Central memory CD4-positive, alpha-beta T cell (primary cell): ENCODE results near the gene GNB1L.

Experiments used
- DNase-seq: peaks from one replicate; pipeline ENCODE4 v3.0.0; 2022

The GNB1L gene

DNA sequence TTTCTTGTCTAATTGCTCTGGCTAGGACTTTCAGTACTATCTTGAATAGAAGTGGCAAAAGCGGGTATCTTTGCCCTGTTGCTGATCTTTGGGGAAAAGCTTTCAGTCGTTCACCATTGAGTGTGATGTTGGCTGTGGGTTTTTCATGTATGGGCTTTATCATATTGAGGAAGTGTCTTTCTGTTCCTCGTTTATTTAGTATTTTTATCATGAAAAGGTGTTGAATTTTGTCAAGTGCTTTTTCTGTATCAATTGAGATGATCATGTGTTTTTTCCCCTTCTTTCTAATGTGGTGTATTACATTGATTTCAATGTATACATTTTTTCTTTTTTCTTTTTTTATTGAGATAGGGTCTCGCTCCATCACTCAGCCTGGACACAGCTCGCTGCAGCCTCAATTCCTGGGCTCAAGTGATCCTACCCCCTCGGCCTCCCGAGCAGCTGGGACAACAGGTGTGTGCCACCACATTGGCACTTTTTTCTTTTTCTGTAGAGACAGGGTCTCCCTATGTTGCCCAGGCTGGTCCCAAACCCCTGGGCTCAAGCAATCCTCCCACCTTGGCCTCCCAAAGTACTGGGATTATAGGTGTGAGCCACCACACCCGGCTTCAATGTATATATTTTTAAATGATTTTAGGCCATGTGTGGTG is 5.3 kb upstream of the GNB1L start:
- no peak for DNase-seq

DNA sequence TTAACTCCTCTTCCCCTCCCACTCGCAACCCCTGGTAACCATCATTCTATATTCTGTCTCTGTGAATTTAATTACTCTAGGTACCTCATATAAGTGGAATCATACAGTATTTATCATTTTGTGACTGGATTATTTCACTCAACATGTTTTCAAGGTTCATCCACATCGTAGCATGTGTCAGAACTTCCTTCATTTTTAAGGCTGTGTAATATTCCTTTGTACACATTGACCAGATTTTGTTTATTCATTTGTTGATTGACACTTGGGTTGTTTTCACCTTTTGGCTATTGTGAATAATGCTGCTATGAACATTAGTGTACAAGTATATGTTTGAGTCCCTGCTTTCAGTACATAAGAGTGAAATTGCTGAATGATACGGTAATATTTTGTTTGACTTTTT is 2.7 kb upstream of the GNB1L start:
- DNase-seq, result no peak

DNA sequence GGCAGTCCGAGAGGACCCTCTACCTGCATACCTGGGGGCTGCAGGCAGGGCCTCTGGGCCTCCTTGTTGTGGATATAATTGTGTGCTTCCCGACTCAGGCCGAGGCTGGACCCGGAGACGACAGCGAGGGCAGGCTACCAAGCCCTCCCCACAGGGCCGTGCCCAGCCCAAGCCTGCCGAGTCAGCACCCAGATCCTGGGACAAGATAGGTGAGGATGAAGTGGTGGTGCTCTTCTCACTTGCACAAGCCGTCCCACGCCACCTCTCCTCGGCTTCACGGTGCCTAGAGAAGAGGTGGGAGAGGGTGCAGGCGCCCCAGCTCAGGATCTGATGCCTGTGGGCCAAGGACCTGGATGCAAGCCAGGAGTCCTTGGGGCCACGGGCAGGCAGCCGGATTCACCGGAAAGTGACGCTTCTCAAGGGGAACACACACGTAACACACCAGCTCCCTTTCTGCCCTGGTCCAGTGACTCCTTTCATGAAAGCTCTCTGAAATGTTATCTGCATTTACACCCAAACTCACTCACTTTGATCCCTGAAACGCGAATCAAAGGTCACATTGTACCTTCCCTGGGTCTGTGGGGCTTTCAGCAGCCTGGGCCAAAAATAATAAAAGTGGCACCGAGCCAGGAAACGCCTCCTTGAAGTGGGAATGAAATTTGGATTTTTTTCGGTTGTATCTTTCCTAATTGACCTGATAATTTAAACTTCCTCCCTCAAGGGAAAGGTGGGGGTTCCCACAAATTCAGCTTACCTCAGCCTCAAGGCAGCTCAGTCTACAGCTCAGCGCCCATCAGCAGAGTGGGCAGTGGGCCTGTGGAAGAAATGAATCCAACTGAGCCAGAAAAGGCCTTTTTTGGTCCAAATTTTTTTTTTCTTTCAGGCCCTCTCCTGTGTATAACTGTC is 1.1 kb upstream of the GNB1L start:
- peak; percentile 37 for DNase-seq

DNA sequence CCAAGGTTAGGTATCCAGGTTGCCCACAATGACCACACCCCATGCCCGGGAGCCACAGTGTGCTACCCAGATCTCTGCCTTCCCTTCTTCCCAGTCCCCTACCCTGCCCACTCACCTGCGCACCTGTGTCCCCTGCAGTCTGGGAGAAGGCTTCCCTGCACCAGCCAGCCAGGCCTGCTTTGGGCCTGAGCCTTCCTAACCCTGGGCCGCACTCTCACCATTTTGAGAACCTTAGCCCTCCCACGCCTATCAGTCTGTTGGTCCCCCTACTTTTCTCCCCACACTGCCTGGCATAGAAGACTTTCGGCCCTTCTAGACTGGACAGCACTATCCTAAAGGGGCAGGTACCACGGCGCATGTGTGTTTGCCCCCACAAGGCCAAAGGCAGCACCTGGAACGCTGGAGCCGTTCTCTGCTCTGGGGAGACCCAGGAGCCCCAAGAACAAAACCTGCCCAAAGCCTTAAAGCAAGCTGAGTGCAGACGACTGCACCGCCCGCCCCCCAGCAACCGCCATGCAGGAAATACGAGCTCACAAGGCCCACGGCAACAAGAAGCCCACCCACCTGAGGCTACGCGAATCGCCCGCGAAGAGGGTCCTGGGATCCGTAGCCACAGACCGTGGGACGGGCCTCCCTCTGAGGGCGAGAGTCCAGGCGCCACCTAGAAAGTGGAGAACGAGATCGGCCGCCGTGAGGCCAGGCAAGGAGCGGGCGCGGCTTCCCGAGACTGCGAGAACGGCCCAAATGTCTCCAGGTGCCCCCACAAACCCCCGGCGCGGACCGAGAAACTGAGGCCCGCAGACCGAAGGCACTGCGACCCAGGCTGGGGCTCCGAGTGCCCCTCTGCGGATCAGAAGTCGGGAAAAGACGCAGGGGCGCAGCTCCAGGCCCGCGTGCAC is 546 bp downstream of the GNB1L start:
- peak; percentile 23 for DNase-seq

DNA sequence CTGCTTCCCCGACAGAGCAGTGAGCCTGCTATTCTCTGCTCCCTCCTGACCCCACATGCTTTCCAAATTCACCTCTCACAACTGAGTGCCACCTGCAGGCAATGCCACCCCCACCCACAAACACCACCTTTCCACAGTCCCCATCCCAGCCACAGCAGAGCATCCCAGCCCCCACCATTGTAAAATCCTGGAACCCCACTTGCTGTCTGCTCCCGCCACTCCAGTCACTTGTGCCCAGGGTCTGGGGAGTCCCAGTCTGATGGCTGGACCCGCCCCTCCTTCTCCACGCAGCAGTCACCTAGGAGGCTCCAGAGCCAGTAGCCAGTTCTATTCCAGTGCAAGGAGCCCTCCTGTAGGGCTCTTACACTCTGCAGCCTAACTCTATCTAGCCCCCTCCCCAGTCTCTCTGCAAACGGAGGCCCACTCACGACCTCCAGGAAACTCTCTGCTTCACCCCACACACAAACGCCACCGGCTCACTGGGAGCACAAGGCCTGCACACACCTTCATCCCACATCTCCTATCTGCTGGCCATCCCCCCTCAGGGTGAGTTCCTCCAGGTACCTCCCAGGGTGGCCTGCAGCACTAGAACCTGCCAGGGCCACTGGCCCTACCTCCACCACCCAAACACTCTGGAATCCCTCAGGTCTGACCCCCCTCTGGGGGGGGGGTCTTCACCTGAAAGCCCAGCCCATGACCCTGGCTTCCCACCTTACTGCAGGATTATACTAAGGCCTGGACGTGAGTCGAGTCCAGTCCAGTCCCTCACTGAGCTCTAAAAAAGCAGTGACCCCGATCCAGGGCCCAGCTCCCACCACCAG is 1.4 kb downstream of the GNB1L start:
- DNase-seq, result no peak

DNA sequence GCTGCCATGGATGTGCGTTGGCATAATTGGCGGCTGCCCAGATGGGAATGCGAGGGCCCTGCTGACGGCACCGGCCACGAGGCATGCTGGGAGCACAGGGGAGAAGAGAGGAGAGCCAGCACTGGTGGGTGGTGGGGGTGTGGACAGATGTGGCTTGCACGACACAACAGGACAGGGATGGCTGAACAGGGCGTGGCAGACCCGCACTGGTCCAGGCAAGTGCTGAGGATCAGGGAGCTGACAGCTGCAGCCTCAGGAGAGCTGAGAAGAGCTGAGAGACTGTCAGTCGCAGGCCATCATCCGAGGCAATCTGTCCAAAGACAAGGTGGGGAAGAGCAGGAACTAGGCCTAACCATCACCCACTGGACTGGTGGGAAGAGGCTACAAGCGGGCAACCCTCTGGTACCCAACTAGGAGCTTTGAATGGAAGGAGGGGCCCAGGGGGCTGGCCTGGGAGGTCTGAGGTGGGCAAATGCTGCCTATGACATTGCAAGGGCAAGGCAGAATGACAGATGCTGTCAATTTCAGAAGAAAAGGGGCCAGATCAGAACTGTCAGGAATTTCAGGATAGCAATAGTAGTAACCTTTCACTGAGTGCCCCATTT is 2.4 kb downstream of the GNB1L start:
- DNase-seq, result no peak

DNA sequence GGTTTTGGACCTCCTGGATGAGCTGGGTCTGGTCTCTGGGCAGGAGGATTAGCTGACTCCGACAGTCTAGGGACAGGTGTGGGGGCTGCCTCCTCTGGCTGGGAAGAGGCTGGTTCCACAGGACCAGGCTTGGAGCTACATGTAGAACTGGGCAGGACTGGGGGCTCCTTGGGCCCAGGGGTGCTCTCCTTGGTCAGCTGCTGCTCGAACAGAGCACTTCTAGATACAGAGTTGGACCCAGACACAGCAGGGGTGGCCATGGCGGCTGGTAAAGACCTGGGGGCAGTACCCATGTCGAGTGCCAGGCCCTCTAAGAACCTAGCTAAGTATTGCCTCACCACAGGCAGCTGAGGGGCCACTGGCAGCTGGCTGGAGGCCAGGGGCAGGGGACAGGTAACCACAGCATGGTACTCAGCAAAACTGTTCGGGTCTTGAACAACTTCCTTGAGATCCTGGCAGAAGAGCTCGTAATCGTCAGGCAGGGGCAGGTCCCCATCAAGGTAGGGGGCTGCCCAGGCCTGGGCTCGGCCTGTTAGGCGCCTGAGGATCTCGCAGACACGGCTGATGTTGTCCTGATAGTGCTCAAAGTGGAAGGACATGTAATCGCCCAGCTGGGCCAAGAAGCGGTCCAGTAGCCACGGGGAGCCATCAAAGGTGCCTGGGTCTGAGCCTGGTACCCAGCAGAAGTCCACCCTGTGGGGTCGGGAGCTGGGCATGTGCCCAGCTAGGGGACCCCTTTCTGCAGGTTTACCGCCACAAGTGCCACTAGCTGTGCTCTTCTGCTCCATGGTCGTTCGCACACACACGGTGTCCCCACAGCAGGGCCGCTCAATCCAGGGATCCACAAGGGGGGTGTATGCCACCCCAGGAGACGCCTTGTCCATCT is 3.1 kb downstream of the GNB1L start:
- DNase-seq, result no peak

DNA sequence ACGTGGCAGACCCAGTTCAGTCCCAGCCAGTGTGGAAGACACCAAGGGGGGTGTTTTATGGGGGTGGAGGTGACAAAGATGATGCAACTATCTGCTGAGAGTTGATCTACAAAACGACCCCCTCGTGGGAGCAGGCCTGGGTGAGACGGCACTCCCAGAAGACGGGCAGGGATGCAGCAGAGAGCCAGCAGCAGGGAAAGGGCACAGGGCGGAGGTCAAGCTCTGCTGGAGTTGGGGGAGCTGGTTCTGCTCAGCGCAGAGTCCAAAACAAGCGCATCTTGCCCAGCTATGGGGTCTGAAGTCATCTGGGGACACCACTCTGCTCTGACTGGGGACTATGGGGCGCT is 3.9 kb downstream of the GNB1L start:
- no peak for DNase-seq

DNA sequence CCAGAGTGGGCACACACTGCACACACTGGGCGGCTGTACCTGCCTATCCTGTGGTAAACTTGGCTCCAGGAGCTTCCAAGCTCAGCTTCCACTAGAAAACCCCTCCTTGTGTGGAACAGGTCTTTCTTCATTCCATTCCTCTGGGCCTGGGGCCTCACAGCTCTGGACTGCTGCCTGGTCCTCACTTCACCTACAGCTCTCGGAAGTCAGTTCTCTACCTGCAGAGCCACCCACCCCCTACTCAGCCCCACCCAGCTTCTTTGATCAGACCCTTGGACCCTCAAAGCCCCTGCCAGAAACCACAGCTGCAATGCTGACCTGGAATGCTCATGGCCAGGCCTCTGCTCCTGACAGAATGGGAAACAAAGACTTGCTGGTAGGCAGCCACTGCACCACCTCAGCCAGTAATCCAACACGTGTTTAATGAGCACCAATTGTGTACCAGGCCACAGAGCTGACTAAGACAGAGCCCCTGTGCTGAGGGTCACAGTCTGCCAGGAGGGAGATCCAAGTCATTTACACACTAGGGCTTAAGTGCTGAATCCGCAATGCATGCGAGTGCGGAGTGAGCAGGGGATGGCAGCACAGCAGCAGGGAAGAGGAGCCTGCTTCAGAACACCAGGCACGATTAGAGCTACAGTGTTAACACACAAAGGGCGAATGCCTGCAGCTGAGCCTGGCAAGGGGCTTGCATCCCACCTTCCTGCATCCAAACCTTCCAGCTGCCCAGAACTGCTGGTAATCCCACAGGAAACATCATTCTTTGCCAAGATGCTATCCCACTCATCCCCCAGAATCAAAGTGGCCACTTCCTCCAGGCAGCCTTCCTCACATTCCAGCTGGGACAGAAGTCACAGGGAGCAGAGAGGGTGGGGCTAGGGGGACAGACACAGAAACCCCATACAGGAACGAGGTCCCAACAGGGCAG is 4.6 kb downstream of the GNB1L start:
- no peak for DNase-seq

DNA sequence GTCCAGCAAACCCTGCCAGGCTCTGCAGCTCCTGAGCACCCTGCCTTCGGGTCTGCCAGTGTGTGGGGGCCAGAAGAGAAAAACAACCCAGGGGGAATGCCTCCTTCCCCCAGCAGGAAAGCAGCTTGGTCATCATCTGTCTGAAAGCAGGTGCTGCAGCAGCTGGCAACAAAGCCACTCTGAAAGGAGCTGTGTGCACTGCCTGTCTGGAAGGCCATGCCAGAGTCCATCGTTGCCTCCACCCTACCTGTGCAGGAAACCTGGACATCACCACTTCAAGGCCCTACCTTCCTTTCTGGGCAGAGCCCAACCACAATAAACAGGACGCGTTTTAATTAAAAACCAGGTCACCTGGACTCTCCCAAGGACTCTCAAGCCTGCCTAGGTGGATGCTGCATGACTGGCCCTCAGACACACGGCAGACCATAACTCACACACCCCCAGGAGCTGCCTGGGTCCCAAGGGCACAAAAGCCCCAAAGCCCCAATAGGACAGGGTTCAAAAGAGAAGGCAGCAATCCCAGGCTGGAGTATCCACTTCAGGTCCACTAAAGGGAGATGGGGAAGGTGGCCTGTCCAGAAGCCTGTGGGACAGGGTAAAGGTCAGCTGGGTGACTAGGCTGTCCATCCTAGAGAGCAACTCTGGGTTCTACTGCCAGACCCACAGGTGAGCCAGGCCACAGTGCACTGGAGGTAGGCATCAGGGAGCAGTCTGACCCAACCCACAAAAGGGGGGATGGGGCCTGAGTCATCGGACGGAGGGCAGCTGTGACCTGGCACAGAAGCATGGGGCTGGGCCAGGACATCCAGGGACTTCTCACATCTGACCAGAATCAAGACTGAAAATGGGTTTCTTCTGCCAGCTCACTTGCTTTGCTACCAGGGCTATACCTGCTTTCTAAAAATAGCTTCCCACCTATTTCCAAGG is 6.1 kb downstream of the GNB1L start:
- no peak for DNase-seq

DNA sequence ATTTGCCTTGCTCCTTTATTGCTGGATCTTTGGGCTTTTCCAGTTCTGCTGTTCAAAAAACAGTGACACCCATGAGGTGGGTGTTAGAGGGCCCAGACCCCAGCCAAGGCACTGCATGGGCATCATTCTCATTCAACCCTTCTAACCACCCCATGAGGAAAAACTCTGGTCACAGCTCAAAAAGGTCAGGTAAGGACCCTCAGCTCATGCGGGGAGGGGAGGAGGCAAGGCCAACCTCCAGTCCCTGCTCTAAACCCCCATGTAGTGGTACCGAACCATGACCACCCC is 7.4 kb downstream of the GNB1L start:
- DNase-seq, result no peak

DNA sequence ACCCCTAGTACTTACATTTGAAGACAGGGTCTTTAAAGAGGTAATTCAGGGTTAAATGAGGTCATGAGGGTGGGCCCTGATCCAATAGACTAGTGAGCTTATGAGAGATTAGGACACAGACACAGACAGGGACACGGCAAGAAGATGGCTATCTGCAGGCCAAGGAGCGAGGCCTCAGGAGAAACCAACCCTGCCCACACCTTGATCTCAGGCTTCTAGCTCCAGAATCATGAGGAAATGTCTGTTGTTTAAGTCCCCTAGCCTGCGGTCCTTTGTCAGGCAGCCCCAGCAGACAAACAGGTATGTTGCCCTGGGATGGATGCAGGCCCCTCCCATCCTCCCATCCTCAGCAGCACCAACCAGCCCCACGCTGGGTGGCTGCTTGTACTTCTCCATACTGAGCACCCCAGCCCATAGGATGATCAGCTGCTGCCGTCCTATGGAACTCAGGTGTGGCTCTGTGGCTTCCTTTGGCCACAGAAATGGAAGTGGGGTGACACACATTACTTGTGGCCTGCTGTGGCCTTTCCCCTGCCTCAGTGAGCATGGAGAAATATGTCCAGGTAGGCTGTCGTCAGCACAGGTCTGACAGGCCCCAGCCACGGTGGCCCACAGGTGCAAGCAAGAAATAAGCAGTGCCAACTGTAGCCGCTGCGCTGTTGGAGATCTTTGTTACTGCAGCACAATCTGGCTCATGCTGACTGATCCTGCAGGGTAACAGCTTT is 7.9 kb downstream of the GNB1L start:
- no peak for DNase-seq

DNA sequence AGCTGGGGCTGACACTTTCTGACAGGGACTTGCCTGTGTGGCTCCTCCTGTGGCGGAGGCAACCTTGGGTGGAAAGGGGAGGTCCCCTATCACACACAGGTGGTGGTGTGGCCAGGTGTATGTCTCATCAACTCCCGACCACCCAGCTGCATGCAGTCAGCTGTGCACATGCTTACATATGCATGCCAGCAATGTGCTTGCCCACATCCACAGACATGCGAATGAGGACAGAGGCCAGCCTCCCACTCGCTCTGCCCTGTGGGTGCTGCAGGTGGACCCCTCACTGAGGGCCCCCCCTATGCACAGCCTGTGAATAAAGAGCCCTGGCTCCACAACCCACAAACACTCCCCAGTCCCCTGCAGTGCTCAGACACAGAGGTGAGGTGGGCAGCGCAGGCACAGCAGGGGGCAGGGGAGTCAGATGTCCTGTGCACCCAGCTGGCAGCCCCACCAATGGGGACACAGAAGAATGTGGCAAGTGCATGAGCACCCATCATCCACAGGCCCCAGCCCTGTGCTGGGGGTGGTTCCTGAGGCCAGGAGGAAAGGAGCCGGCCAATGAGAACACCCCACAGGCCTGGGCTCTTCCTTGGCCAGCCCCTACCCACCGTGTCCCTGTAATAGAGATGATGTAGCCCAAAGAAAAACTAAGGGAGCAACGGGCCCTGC is 9.5 kb downstream of the GNB1L start:
- DNase-seq, result no peak

DNA sequence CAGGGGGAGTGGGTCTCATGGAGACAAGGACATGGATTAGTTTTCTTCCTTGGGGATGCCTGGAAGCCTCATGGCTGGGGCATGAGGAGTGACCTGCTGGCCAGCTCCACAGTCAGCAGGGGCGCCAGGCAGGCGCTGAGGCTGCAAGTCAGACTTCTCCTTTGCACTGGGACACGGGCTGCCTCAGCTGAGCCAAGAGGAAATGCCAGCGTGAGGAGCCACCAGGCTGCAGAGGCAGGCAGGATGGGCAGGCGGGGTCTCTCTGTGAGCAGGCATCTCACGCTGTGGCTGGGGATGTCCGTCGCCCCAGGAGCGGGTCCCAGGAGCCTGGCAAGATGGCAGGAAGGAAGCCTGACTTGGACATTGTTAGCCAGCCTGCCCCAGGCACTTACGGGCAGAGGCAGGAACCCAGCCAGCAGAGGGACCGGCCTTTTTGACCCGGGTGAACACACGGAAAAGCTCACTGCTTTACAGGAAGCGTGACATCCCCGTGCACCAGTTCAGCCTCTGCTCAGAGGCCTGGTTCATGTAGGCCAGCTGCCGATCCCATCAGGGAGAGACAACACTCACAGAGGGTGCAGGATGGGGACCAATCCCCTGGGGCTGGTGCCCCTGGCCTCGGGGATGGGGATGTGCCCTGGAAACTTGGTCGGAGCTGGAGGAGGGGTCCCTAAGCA is 10.2 kb downstream of the GNB1L start:
- peak; percentile 21 for DNase-seq

DNA sequence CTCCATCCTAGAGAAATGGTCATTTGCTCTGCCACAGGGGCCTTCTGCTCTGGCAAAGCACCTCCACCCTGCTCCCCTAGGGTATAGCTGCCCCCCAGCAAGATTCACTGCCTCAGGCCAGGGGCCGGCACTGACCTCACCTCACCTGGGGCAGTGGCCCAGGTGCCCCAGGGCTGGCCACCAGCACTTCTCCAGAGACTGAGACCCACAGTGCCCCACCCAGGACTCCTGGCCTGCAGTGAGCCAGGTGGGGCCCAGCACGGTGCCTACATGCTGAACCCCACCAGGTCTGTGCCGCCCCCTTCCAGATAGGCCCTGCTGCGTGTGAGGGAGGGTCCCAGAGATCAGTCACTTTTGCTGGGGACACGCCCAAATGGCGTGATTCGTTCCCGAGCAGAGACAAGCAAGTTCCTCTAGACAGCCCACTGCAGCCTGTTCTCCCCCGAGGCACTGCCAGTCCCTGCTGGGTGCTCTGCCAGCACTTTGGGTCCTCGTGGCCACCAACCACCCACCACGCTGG is 10.8 kb downstream of the GNB1L start:
- DNase-seq, result no peak

DNA sequence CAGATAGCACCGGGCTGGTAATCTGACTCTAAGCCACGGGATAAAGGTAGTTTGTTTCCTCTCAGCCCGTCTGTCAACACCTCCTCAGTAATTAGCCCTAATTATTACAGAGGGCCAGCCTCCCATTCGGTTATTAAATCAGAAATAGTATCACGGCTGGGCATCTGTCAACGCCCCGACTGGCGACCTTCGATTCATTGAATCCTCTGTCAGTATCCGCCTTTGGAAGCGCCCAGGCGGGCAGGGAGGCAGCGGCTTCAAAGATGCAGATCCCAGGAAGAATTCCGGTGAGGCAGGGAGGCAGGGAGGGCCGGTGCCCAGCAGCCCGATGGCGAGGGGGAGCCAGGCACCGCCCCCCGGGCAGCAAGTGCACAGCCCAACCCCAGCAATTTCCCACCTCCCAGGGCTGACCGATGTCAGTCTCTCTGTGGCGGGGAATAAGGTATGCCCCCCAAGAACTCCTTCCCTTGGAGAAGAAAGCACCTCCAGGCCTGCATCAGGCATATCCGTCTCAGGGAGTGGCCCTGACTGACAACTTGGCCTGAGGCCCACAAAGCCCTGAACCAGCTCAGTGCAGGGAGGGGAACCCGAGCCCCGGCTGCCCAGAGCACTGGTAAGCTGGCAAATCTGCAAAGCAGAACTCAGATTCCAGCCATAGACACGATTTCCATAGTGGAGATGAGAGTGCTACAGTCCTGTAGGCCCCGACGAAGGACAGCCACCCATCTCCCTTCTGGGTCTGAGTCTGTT is 11.4 kb downstream of the GNB1L start:
- DNase-seq, result no peak
